ENCODE measurements around the gene COX17. TPM values are rescaled to one million over a fixed set of nuclear protein-coding genes. Genes with fewer than 3 reads are reported as not detected.

COX17 gene
- total and polyA plus RNA-seq, 2 of the 13 experiments (the other 11 are each of a cell fraction or from before 2014, with no cell fraction given), result 41.4 to 51.0 TPM

DNA sequence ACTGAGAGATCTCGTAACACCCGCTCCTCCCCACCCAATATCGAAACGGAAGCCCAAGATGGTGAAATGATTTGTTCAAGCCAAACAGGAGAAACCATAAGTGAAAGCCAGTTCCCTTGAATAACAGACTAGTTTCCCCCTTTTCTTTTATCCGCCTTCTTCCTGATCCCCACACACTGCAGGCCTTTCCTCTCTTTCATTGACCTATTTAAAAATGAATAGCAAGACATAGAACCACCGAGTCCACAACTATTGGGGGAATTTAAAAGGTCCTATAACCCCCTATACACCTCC is 382 bp upstream of the COX17 start:
- ChIA-PET POLR2A (interaction anchor here (1.2 to 1.6 kb wide), 3 partner anchors 117 to 417 kb away, joined by 3 to 4 read pairs (median 4); partner anchors contain the start of genes GSK3B and TMEM39A), CTCF (ENCODE audit: low intra/inter-chr PET ratio, low total read pairs) (no interaction called here)
- peak overlapping the region; percentile 84 for H3K27ac ChIP-seq (ENCODE audit: extremely low read length, insufficient read depth, low read length)
- no peaks in the 10 kb centered on the region for H3K9me3 ChIP-seq (ENCODE audit: low read length)
- peaks cover 4% of the 10 kb centered on the region for H3K79me2 ChIP-seq (ENCODE audit: insufficient read depth, low read length)
- peak overlapping the region; percentile 74 for H3K4me2 ChIP-seq (ENCODE audit: low read depth, low read length)
- peak overlapping the region; percentile 83 for H2AFZ ChIP-seq (ENCODE audit: low read length)
- peaks cover 16% of the 10 kb centered on the region for H3K4me1 ChIP-seq (ENCODE audit: insufficient read depth, low read length)
- WGBS (ENCODE audit: low lambda C conversion rate), result 23% methylated on average over 6 of the region's 6 CpGs
- H4K20me1 ChIP-seq (ENCODE audit: insufficient read depth, low read length), result no peaks in the 10 kb centered on the region
- no peak for DNase-seq (ENCODE audit: low spot score)
- no peaks in the 10 kb centered on the region; a peak in 1 of 5 replicates for H3K27me3 ChIP-seq (ENCODE audit: control insufficient read depth in 1 of 2, insufficient read depth in 2 of 2, low read length in 2 of 2)
- peak overlapping the region; percentile 31 to 96 (median 77); a peak in 5 of 6 replicates for H3K4me3 ChIP-seq (replicated peaks in 1 of 3; ENCODE audit: insufficient read depth in 1 of 3, low read depth in 2 of 3, low read length in 3 of 3)
- no peak for ATAC-seq
- in situ Hi-C loops (cut with HindIII; ENCODE audit: extremely low pct_ligation_motif_present, low pct_unique_long_range_greater_than_20kb), result loop anchor here (25.0 kb wide), 3 partner anchors 265 to 790 kb away; partner anchors contain the start of gene TEX55
- peaks cover 4 to 17% of the 10 kb centered on the region in 2 experiments; a peak in 4 of 5 replicates for H3K36me3 ChIP-seq (replicated peaks in 1 of 2; ENCODE audit: control insufficient read depth in 1 of 2, insufficient read depth in 2 of 2, low read length in 2 of 2)
- TSS peak; percentile 73 for BruUV-seq (replicated peaks)
- intact Hi-C loops (cut with micrococcal nuclease; ENCODE audit: unreplicated experiment), result no loop called here
- H3K9ac ChIP-seq (ENCODE audit: insufficient read depth, low read depth, low read length), result peak overlapping the region; percentile 73
- FAIRE-seq, result no peak
- TF ChIP-seq FOXC1 (CRISPR knock-in tag; IDR thresholded peaks at IDR 0.05; ENCODE audit: borderline replicate concordance) (no peak), AHR (CRISPR knock-in tag; IDR thresholded peaks at IDR 0.05) (no peak), ZNF644 (CRISPR knock-in tag; IDR thresholded peaks at IDR 0.05; ENCODE audit: low read depth) (no peak), DMAP1 (CRISPR knock-in tag; IDR thresholded peaks at IDR 0.05) (0 out of 2 replicates have a peak, but pooled peaks have one; percentile 5), TCF7 (IDR thresholded peaks at IDR 0.05; ENCODE audit: low read depth) (no peak), ZNF343 (CRISPR knock-in tag; IDR thresholded peaks at IDR 0.05) (no peak), XRCC5 (optimal IDR thresholded peaks at IDR 0.05; ENCODE audit: low read length) (no peak), PITX1 (CRISPR knock-in tag; IDR thresholded peaks at IDR 0.05) (0 out of 2 replicates have a peak, but pooled peaks have one; percentile 0), SIX4 (CRISPR knock-in tag; IDR thresholded peaks at IDR 0.05) (0 out of 2 replicates have a peak, but pooled peaks have one; percentile 40), ZFAT (CRISPR knock-in tag; conservative IDR thresholded peaks at IDR 0.05) (no peak), KLF9 (CRISPR knock-in tag; IDR thresholded peaks at IDR 0.05; ENCODE audit: low read depth) (no peak), ZNF441 (CRISPR knock-in tag; IDR thresholded peaks at IDR 0.05; ENCODE audit: borderline replicate concordance) (0 out of 2 replicates have a peak, but pooled peaks have one; percentile 3), ZEB1 (IDR thresholded peaks at IDR 0.05; ENCODE audit: insufficient replicate concordance, low read depth) (peak; percentile 1), ZNF24 (IDR thresholded peaks at IDR 0.05) (no peak), HOXD1 (CRISPR knock-in tag; IDR thresholded peaks at IDR 0.05) (no peak), ZNF724P (CRISPR knock-in tag; IDR thresholded peaks at IDR 0.05; ENCODE audit: borderline replicate concordance) (0 out of 2 replicates have a peak, but pooled peaks have one; percentile 3), ZNF430 (CRISPR knock-in tag; IDR thresholded peaks at IDR 0.05) (0 out of 2 replicates have a peak, but pooled peaks have one; percentile 3), HNRNPLL (IDR thresholded peaks at IDR 0.05; ENCODE audit: low read depth, low read length, poor library complexity, severe bottlenecking) (no peak), HOXA7 (CRISPR knock-in tag; IDR thresholded peaks at IDR 0.05) (no peak), ZNF20 (CRISPR knock-in tag; IDR thresholded peaks at IDR 0.05) (no peak), PPARG (CRISPR knock-in tag; conservative IDR thresholded peaks at IDR 0.05) (0 out of 2 replicates have a peak, but pooled peaks have one; percentile 1)
- TF ChIP-seq, protein P1, sequence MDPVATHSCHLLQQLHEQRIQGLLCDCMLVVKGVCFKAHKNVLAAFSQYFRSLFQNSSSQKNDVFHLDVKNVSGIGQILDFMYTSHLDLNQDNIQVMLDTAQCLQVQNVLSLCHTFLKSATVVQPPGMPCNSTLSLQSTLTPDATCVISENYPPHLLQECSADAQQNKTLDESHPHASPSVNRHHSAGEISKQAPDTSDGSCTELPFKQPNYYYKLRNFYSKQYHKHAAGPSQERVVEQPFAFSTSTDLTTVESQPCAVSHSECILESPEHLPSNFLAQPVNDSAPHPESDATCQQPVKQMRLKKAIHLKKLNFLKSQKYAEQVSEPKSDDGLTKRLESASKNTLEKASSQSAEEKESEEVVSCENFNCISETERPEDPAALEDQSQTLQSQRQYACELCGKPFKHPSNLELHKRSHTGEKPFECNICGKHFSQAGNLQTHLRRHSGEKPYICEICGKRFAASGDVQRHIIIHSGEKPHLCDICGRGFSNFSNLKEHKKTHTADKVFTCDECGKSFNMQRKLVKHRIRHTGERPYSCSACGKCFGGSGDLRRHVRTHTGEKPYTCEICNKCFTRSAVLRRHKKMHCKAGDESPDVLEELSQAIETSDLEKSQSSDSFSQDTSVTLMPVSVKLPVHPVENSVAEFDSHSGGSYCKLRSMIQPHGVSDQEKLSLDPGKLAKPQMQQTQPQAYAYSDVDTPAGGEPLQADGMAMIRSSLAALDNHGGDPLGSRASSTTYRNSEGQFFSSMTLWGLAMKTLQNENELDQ (CRISPR knock-in tag; IDR thresholded peaks at IDR 0.05; ENCODE audit: borderline replicate concordance), result no peak
- TF ChIP-seq, protein P2, sequence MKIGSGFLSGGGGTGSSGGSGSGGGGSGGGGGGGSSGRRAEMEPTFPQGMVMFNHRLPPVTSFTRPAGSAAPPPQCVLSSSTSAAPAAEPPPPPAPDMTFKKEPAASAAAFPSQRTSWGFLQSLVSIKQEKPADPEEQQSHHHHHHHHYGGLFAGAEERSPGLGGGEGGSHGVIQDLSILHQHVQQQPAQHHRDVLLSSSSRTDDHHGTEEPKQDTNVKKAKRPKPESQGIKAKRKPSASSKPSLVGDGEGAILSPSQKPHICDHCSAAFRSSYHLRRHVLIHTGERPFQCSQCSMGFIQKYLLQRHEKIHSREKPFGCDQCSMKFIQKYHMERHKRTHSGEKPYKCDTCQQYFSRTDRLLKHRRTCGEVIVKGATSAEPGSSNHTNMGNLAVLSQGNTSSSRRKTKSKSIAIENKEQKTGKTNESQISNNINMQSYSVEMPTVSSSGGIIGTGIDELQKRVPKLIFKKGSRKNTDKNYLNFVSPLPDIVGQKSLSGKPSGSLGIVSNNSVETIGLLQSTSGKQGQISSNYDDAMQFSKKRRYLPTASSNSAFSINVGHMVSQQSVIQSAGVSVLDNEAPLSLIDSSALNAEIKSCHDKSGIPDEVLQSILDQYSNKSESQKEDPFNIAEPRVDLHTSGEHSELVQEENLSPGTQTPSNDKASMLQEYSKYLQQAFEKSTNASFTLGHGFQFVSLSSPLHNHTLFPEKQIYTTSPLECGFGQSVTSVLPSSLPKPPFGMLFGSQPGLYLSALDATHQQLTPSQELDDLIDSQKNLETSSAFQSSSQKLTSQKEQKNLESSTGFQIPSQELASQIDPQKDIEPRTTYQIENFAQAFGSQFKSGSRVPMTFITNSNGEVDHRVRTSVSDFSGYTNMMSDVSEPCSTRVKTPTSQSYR (CRISPR knock-in tag; IDR thresholded peaks at IDR 0.05; ENCODE audit: borderline replicate concordance), result no peak
